ENCODE data around the gene TMEM150A. TPM values are rescaled to one million over a fixed set of nuclear protein-coding genes. Genes with fewer than 3 reads are reported as not detected.

TMEM150A gene
- total and polyA plus RNA-seq, 2 of the 13 experiments (the other 11 are each of a cell fraction or from before 2014, with no cell fraction given) = 30.1 to 70.4 TPM

DNA sequence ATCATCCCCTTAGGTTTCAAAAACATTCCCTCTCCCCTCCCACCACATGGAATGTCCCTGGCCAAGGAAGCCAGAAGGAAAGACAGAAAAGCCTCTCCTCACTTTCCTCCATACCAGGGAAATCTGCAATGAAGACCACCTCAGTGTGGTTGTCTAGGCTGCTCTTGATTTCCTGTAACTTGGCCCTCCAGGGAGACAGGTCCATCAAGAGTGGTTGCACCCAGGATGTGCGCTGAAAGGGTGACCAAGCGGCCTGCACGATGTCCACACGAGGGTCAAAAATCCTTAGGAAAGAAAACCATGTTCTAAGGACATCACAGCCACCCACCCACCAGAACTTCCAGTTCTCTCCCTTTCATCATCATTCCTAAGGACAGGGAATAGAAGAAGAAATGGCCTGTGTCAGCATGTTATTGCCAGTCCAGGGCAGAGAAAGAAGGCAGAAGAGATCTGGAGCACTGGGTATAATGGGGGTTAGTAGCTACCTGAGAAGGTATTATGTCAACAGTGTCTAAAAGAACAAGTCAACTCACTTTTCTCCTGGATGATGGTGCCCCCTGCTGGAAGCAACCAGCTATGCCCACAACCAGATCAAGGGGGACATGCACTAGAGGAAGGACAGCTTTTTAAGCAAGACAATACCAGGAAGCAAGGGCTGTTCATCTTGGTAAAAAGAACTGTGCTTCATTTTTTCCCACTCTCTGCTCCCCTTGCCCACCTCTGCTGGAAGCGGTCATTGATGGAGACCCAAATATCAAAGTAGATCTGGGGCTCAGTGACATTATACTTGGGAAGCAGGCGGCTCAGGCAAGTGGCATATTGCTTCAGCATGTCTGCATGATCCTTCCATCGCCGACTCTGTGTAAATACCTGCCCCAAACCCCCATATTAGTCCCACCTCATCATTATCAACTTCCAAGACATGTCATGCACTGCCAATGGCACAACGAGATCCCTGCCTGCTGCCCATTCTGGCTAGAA, 50.5 kb downstream of the TMEM150A start (continued):
- TF ChIP-seq, protein P1, sequence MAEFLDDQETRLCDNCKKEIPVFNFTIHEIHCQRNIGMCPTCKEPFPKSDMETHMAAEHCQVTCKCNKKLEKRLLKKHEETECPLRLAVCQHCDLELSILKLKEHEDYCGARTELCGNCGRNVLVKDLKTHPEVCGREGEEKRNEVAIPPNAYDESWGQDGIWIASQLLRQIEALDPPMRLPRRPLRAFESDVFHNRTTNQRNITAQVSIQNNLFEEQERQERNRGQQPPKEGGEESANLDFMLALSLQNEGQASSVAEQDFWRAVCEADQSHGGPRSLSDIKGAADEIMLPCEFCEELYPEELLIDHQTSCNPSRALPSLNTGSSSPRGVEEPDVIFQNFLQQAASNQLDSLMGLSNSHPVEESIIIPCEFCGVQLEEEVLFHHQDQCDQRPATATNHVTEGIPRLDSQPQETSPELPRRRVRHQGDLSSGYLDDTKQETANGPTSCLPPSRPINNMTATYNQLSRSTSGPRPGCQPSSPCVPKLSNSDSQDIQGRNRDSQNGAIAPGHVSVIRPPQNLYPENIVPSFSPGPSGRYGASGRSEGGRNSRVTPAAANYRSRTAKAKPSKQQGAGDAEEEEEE (CRISPR knock-in tag; IDR thresholded peaks at IDR 0.05; ENCODE audit: borderline replicate concordance) = no peak
- TF ChIP-seq, protein P2, sequence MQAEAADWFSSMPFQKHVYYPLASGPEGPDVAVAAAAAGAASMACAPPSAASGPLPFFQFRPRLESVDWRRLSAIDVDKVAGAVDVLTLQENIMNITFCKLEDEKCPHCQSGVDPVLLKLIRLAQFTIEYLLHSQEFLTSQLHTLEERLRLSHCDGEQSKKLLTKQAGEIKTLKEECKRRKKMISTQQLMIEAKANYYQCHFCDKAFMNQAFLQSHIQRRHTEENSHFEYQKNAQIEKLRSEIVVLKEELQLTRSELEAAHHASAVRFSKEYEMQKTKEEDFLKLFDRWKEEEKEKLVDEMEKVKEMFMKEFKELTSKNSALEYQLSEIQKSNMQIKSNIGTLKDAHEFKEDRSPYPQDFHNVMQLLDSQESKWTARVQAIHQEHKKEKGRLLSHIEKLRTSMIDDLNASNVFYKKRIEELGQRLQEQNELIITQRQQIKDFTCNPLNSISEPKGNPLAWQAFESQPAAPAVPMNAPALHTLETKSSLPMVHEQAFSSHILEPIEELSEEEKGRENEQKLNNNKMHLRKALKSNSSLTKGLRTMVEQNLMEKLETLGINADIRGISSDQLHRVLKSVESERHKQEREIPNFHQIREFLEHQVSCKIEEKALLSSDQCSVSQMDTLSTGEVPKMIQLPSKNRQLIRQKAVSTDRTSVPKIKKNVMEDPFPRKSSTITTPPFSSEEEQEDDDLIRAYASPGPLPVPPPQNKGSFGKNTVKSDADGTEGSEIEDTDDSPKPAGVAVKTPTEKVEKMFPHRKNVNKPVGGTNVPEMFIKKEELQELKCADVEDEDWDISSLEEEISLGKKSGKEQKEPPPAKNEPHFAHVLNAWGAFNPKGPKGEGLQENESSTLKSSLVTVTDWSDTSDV (CRISPR knock-in tag; IDR thresholded peaks at IDR 0.05) = no peak
- TF ChIP-seq ZNF891 (CRISPR knock-in tag; IDR thresholded peaks at IDR 0.05) (no peak), YEATS4 (CRISPR knock-in tag; IDR thresholded peaks at IDR 0.05; ENCODE audit: borderline replicate concordance) (no peak), KDM2A (CRISPR knock-in tag; IDR thresholded peaks at IDR 0.05; ENCODE audit: borderline replicate concordance, low read depth) (0 out of 2 replicates have a peak, but pooled peaks have one; percentile 52), ZNF34 (CRISPR knock-in tag; IDR thresholded peaks at IDR 0.05; ENCODE audit: borderline replicate concordance) (no peak), NCOR1 (IDR thresholded peaks at IDR 0.05; ENCODE audit: borderline replicate concordance, low read length) (no peak), PHB2 (IDR thresholded peaks at IDR 0.05; ENCODE audit: partially characterized antibody) (no peak), MBD4 (IDR thresholded peaks at IDR 0.05; ENCODE audit: borderline replicate concordance, low read length) (no peak), ZNF782 (CRISPR knock-in tag; IDR thresholded peaks at IDR 0.05; ENCODE audit: borderline replicate concordance) (no peak)
- TF ChIP-seq, protein P3, sequence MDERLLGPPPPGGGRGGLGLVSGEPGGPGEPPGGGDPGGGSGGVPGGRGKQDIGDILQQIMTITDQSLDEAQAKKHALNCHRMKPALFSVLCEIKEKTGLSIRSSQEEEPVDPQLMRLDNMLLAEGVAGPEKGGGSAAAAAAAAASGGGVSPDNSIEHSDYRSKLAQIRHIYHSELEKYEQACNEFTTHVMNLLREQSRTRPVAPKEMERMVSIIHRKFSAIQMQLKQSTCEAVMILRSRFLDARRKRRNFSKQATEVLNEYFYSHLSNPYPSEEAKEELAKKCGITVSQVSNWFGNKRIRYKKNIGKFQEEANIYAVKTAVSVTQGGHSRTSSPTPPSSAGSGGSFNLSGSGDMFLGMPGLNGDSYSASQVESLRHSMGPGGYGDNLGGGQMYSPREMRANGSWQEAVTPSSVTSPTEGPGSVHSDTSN (CRISPR knock-in tag; IDR thresholded peaks at IDR 0.05) = no peak
- TF ChIP-seq, protein P4, sequence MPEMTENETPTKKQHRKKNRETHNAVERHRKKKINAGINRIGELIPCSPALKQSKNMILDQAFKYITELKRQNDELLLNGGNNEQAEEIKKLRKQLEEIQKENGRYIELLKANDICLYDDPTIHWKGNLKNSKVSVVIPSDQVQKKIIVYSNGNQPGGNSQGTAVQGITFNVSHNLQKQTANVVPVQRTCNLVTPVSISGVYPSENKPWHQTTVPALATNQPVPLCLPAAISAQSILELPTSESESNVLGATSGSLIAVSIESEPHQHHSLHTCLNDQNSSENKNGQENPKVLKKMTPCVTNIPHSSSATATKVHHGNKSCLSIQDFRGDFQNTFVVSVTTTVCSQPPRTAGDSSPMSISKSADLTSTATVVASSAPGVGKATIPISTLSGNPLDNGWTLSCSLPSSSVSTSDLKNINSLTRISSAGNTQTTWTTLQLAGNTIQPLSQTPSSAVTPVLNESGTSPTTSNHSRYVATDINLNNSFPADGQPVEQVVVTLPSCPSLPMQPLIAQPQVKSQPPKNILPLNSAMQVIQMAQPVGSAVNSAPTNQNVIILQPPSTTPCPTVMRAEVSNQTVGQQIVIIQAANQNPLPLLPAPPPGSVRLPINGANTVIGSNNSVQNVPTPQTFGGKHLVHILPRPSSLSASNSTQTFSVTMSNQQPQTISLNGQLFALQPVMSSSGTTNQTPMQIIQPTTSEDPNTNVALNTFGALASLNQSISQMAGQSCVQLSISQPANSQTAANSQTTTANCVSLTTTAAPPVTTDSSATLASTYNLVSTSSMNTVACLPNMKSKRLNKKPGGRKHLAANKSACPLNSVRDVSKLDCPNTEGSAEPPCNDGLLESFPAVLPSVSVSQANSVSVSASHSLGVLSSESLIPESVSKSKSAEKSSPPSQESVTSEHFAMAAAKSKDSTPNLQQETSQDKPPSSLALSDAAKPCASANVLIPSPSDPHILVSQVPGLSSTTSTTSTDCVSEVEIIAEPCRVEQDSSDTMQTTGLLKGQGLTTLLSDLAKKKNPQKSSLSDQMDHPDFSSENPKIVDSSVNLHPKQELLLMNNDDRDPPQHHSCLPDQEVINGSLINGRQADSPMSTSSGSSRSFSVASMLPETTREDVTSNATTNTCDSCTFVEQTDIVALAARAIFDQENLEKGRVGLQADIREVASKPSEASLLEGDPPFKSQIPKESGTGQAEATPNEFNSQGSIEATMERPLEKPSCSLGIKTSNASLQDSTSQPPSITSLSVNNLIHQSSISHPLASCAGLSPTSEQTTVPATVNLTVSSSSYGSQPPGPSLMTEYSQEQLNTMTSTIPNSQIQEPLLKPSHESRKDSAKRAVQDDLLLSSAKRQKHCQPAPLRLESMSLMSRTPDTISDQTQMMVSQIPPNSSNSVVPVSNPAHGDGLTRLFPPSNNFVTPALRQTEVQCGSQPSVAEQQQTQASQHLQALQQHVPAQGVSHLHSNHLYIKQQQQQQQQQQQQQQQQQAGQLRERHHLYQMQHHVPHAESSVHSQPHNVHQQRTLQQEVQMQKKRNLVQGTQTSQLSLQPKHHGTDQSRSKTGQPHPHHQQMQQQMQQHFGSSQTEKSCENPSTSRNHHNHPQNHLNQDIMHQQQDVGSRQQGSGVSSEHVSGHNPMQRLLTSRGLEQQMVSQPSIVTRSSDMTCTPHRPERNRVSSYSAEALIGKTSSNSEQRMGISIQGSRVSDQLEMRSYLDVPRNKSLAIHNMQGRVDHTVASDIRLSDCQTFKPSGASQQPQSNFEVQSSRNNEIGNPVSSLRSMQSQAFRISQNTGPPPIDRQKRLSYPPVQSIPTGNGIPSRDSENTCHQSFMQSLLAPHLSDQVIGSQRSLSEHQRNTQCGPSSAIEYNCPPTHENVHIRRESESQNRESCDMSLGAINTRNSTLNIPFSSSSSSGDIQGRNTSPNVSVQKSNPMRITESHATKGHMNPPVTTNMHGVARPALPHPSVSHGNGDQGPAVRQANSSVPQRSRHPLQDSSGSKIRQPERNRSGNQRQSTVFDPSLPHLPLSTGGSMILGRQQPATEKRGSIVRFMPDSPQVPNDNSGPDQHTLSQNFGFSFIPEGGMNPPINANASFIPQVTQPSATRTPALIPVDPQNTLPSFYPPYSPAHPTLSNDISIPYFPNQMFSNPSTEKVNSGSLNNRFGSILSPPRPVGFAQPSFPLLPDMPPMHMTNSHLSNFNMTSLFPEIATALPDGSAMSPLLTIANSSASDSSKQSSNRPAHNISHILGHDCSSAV (CRISPR knock-in tag; IDR thresholded peaks at IDR 0.05; ENCODE audit: borderline replicate concordance) = no peak
